Epithelial cell of prostate (primary cell): Measurements from ENCODE around the gene MUC13.

Source experiments
- DNase-seq: peaks from one replicate; pipeline ENCODE4 v3.0.0-alpha.2; 2011; ENCODE audit warnings: low read depth, low spot score
- H3K27ac ChIP-seq: fragments of 450-650 bp; 2 replicates; pipeline ENCODE4 v1.5.1; 2017; ENCODE audit warnings: mild to moderate bottlenecking

Gene MUC13

DNA sequence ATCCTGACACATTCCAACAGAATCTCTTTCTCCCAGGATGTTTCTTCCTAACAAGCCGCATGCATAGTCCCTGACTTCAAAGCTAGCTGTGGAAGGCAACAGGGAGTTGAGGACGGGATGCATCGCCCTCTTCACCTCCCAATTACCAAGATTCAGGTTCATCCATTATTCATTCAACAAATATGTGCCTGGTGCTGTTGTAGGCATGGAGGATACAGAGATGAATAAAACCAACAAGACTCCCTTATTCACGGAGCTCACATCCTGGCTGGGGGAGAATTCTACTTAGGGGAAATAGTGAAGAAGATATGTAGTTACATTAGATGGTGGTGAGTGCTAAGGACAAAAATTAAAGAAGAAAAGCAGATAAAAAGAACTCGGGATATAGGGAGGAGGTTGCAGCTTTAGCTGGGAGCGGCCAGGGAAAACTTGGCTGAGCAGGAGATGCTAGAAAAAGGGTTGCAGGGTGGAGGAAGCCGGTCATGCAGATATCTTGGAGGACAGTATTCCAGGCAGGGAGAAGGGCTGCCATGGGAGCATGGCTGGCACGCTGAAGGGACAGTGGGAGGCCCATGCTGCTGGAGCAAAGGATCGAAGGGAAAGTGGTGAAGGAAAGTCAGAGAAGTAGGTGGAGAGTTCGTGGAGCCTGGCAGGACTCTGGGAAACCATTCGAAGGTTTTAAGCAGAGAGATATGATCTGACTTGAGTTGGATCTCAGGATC is 52.4 kb downstream of the MUC13 start:
- no peak for DNase-seq
- H3K27ac ChIP-seq = peak overlapping the region; percentile 97

DNA sequence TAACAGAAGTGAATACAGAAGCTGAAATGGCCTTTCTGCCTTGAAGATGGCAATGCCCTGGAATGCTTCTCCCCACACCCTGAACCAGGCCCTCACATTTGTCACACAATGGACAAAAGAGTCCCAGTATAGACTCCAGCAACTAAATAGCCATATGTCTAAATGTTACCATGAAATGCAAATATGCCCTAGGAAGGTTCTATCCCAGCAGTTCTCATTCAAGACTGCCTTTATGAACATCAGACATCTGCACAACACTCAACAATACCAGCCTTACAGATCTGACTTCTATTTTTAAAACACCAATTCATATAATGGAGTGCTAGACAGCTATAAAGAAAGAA is 55.2 kb downstream of the MUC13 start:
- DNase-seq = no peak
- peak overlapping the region; percentile 97 for H3K27ac ChIP-seq

DNA sequence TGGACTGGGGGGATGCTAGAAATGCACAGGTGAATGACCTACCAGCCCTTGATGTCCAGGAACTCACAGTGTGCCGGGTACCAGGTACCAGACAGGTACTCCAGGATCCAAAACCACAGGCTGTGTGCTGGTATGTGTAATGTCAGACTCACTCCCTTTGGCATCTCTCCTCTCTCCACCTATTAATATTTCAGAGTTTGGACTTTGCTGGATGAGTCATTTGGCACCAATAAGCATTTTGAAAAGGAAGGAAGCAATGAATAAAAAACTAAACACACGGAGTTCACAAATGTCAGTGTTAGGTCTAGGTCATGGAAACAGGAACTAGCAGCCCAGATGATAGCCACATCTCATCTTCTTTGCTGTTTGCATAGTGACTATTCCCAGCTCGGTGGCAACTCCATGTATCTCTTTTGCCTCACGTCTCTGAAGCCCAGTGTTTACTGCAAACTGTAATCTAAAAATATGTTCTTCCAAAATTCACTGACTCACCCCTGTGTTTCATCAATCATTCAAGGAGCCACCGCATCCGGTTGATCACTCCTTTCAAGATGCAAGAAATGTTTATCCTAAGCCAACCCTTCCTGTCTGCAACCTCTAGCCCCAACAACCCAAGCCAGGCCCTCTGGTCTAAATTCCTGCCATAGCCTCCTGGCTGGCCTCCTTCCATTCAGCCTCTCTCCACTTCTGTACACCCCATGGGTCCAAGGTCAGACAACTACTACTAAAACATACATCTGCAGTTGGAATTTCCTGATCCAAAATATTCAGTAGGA is 55.8 kb downstream of the MUC13 start:
- H3K27ac ChIP-seq = peak overlapping the region; percentile 97
- DNase-seq = peak; percentile 87

DNA sequence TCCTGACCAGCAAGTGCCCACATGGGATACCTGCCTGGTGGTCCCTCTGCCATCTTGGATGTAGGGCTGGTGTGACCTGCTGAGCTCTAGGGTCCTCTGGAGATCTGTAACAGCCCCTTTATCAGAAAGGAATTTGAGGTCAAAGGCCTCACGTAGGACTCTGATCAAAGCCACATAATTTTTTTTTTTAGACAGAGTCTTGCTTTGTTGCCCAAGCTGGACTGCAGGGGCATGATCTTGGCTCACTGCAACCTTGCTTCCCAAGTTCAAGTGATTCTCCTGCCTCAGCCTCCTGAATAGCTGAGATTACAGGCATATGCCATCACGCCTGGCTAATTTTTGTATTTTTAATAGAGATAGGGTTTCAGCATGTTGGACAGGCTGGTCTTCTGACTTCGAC is 56.9 kb downstream of the MUC13 start:
- H3K27ac ChIP-seq = peak overlapping the region; percentile 97
- DNase-seq = no peak

DNA sequence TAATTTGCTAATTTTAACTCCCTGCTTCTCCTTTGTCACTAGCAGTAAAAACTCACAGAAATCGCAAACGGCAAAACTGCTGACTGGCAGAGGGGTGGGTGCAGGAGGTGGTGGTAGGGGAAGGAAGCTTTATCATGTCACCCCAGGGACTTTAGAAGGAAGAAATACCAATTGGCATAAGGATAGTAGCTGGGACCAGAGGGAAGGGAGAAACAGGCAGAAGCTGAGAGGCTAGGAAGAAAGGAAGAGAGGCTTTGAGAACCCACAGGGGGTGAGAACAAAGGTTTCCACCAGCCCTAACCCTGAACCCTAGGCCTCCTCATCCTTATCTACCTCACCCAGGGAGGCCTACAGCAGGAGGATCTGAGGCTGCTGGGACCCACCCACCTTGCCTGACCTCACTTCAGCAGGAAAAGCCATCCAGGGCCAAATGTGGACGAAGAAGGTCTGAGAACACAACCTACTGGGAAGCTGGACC is 58.1 kb downstream of the MUC13 start:
- DNase-seq = no peak
- no peak overlapping the region for H3K27ac ChIP-seq

DNA sequence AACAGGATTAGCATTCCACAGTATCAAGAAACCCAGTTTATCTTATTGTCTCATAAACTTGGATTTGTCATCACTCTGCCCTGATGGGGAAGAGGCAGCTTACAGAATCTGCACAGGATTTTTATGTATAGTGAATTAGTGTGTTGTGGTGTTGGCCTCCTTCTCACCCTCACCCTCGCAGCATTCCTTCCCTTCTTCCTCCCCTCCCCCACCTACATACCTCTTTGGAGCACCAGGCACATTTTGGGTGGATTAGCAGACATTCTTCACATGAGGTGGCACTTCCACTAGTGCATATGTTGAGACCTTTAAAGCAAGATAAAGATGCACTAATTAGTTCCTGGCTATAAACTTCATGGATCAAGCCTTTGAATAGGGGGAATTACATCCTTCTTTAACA is 61.3 kb downstream of the MUC13 start:
- no peak for DNase-seq

DNA sequence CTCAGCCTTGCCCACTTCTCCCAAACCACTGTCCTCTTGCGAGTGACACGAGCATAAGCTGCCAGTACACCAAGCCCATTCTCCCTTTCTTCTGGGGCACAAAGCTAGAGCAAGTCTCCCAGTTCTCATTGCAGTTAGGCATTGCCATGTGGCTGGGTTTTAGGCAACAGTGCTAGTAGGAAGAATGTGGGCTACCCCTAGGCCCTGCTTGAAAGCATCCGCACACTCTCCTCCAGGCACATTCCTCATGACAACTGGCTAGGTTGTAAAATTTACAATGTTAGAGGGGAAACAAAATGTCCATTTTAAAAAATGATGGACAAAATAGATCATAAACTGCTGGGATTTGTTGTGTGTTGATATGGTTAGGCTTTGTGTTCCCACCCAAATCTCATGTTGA is 67.0 kb downstream of the MUC13 start:
- DNase-seq = no peak
- no peak overlapping the region for H3K27ac ChIP-seq

More for the DNA sequence above, 61.3 kb downstream of the MUC13 start:
- H3K27ac ChIP-seq = no peak overlapping the region

DNA sequence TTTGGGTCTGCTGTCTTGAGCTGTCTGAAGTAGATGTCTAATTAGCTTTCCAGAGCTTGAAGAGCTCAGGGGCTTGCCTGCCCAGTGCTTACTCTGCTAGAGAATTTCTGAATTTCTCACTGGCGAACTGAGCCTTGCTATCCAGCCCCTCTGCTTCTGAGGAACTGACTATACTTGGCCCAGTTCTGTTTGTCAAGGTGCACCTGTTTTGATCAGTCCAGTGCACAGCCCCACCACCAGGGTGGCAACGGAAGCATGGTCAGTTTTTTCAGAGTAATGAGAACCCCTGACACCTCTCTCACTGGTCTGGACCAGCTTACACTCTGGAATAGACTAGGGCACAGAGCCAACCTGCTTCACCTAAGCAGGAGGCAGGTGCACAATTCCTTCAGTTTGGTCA is 72.5 kb downstream of the MUC13 start:
- DNase-seq = no peak
- no peak overlapping the region for H3K27ac ChIP-seq

DNA sequence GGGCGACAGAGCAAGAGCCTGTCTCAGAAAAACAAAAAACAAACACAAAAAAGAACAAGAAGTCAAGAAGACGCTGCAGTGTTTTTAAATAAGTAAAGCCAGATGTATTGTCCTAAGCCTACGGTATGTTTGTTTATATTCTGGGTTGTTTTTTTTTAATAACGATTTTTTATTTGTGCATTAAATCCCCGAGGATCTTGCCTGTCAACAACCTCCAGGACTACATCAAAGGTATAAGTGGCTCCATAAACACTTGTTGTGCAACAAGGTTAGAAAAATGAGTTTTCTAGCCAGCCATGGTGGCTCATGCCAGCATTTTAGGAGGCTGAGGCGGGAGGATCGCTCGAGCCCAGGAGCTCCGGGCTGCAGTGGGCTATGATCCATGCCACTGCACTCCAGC is 73.5 kb downstream of the MUC13 start:
- DNase-seq = no peak
- H3K27ac ChIP-seq = peak overlapping the region; percentile 47

DNA sequence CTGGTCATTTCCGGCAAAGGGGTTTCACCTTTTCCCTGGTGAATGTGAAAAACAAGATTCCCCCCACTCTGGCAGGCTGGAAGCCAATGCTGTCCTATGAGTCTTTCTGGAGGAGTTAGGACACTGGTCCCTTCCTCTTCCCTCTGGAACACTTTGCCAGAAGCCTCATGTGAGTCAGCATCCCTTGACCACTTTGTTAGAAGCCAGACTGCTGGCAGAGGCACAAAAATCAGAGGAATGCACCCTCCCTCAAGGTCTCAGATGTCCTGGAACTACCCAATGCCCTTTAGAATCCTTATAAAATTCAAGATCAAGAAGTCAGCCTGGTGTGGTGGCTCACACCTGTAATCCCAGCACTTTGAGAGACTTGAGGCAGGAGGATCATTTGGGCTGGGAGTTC is 74.0 kb downstream of the MUC13 start:
- peak; percentile 46 for DNase-seq
- H3K27ac ChIP-seq = peak overlapping the region; percentile 47

DNA sequence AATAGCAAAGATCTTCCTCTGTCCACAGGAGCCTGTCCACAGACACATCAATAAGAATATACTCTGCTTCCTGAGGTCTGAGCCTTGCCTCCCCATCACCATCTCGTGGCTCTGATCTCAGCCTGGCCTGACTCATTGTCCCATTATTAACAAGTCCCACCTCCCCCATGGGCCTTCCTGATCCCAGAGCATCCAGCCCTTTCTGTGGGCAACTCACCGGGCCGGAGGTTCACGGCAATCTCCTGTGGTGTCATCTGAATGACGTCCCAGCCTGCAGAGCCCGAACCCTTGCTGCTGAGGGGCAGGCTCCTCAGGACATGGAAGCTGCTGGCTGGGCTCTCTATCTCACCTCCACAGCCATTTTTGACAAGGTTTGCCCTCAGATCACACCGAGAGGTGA is 75.5 kb downstream of the MUC13 start:
- H3K27ac ChIP-seq = peak overlapping the region; percentile 12
- no peak for DNase-seq

DNA sequence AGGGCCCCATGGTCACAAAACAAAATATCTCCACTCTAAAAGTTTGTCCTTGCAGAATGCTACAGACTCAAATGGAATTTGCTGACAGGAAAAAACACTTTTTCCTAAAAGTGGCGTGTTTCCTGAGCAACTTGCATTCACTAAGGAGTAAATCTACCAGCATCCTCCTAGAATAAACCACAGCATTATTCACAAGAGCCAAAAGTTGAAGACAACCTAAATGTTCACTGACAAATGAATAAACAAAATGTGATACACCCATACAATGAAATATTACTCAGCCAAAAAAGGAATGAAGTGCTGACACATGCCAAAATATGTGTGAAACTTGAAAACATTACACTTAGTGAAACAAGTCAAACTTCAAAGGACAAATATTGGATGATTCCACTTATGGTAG is 76.3 kb downstream of the MUC13 start:
- no peak for DNase-seq
- H3K27ac ChIP-seq = peak overlapping the region; percentile 12

DNA sequence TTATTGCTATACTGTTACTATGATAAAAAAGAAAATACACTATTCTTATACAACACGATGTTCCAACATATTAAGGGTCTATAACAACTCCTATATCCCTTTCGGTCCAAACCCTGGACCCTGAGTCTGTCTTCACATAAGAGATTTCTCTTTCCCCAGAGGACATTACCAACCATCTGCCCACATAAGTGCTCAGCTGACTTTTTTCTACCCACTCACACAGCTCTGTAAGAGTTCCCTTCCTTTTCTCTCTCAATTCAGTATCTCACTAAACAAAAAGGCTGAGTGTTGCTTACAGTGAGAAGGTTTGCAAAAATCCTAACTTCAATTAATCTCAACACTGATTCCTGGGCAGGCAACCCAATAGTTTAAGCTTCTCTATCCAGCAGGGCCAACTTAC is 77.9 kb downstream of the MUC13 start:
- H3K27ac ChIP-seq = no peak overlapping the region
- no peak for DNase-seq
